Measurements from ENCODE around the gene LOXL1. TPM values are rescaled to one million over a fixed set of nuclear protein-coding genes. Genes with fewer than 3 reads are reported as not detected.
"Not testable (repeated sequence)": the region's sequence is repeated elsewhere in the genome, so short reads cannot be mapped to it uniquely, and the experiment has no call there.

Gene LOXL1
- total RNA-seq, 1 donor from 2014 or later = 31.9 TPM

DNA sequence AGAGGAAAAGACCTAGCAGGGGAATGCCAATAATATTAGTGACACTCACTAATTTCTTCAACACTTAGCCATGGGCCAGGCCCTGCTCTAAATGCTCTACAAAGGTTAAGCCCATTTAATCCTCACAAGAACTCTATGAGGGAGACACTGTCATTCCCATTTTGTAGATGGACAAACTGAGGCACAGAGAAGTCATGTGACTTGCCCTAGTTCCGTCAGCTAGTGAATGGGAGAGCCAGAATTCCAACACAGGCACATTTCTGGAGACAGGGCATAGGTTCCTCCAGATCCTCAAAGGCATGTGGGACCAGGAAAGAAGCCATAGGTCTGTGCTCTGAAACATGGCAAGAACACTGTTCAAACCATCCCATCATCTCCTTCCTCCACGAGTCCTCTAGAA lies 31.5 kb downstream of the LOXL1 start:
- no peak overlapping the region for H3K27ac ChIP-seq (replicated peaks)
- peaks cover 30% of the 10 kb centered on the region for H3K4me1 ChIP-seq
- TF ChIP-seq, protein P1, sequence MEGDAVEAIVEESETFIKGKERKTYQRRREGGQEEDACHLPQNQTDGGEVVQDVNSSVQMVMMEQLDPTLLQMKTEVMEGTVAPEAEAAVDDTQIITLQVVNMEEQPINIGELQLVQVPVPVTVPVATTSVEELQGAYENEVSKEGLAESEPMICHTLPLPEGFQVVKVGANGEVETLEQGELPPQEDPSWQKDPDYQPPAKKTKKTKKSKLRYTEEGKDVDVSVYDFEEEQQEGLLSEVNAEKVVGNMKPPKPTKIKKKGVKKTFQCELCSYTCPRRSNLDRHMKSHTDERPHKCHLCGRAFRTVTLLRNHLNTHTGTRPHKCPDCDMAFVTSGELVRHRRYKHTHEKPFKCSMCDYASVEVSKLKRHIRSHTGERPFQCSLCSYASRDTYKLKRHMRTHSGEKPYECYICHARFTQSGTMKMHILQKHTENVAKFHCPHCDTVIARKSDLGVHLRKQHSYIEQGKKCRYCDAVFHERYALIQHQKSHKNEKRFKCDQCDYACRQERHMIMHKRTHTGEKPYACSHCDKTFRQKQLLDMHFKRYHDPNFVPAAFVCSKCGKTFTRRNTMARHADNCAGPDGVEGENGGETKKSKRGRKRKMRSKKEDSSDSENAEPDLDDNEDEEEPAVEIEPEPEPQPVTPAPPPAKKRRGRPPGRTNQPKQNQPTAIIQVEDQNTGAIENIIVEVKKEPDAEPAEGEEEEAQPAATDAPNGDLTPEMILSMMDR (IDR thresholded peaks at IDR 0.05; ENCODE audit: borderline replicate concordance) = no peak
- DNase-seq = no peak
- H3K9me3 ChIP-seq (replicated peaks) = no peaks in the 10 kb centered on the region
- no peak overlapping the region for H3K4me3 ChIP-seq
- H3K27me3 ChIP-seq (ENCODE audit: low read depth) = no peaks in the 10 kb centered on the region
- no peaks in the 10 kb centered on the region for H3K36me3 ChIP-seq
- intact Hi-C loops (cut with micrococcal nuclease) = no loop called here

DNA sequence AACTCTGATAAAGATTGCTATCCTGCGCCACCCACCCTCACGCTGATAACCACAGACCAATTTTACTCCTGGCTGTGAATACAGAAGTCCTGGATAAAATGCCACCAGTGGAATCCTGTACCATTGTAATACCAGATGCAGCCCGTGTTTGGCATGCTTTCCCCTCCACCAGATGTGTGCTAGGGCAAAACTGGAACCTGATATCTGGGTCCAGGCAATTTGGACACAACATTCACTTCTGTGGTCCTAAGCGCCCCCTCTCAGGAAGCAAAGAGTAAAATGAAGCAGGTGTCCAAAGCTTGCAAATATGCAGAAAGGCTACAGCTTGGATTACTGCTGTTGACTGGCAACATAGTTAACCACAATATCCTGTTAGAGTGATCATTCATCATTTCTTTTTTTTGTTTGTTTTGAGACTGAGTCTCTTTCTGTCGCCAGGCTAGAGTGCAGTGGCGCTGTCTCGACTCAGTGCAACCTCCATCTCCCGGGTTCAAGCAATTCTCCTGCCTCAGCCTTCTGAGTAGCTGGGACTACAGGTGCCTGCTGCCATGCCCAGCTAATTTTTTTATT lies 32.8 kb downstream of the LOXL1 start:
- no peak overlapping the region for H3K4me3 ChIP-seq
- H3K27me3 ChIP-seq (ENCODE audit: low read depth) = no peaks in the 10 kb centered on the region
- H3K36me3 ChIP-seq = no peaks in the 10 kb centered on the region
- DNase-seq = no peak
- peaks cover 16% of the 10 kb centered on the region for H3K4me1 ChIP-seq
- no peak overlapping the region for H3K27ac ChIP-seq (replicated peaks)
- intact Hi-C loops (cut with micrococcal nuclease) = no loop called here
- no peaks in the 10 kb centered on the region for H3K9me3 ChIP-seq (replicated peaks)
- TF ChIP-seq, protein P1 (IDR thresholded peaks at IDR 0.05; ENCODE audit: borderline replicate concordance) = no peak

DNA sequence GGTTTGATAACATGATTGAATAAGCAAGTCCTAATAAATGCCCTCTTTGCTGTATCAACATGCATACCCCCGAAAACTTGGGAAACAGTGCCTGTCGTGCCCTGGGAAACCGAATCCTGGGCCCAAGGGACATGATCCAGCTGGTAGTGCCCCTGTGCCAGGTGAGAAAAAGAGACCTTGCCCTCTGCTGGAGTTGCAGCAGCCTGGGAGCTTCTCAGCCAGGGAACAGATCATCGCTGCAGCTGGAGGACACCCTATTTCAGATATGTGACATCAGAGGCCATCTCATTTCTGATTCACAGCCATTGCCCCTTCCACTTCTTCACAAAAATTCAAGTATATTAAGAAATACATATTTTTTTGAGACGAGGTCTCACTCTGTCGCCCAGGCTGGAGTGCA lies 33.5 kb downstream of the LOXL1 start:
- H3K4me3 ChIP-seq = no peak overlapping the region
- peaks cover 13% of the 10 kb centered on the region for H3K4me1 ChIP-seq
- intact Hi-C loops (cut with micrococcal nuclease) = no loop called here
- H3K9me3 ChIP-seq (replicated peaks) = no peaks in the 10 kb centered on the region
- H3K27ac ChIP-seq (replicated peaks) = no peak overlapping the region
- no peaks in the 10 kb centered on the region for H3K36me3 ChIP-seq
- TF ChIP-seq, protein P1 (IDR thresholded peaks at IDR 0.05; ENCODE audit: borderline replicate concordance) = no peak
- no peak for DNase-seq
- no peaks in the 10 kb centered on the region for H3K27me3 ChIP-seq (ENCODE audit: low read depth)

DNA sequence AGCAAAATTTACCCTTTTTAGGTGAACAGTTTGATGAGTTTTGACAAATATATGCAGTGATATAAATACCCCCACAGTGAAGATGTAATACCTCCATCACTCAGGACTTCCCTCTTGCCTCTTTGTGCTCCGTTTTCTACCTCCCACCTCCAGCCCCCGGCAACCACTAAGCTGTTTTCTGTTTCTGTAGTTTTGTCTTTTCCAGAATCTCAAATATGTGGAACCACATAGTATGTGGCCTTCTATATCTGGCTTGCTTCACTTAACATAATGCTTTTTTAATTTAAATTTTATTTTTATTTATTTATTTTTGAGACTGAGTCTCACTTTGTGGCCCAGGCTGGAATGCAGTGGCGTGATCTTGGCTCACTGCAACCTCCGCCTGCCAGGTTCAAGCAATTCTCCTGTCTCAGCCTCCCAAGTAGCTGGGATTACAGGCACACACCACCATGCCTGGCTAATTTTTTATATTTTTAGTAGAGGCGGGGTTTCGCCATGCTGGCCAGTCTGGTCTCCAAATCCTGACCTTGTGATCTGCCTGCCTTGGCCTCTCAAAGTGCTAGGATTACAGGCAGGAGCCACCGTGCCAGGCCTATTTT lies 34.3 kb downstream of the LOXL1 start:
- H3K36me3 ChIP-seq; H3K27ac ChIP-seq (replicated peaks); H3K27me3 ChIP-seq (ENCODE audit: low read depth); H3K4me3 ChIP-seq; H3K9me3 ChIP-seq (replicated peaks); intact Hi-C loops (cut with micrococcal nuclease); DNase-seq: not testable (repeated sequence)
- H3K4me1 ChIP-seq = peaks cover 18% of the 10 kb centered on the region

DNA sequence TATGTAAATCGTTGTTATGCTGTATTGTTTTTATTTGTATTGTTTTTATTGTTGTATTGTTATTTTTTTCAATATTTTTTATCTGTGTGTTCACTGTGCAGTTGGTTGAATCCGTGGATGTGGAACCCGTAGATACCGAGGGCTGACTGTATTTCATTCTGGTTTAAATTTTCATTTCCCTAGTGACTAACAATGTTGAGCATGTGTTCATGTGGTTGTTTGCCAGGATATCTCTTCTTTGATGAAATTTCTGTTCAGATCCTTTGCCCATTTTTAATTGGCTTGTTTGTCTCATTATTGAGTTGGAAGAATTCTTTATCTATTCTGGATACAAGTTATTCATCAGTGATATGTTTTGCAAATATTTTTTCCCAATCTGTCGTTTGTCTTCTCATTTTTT lies 36.2 kb downstream of the LOXL1 start:
- intact Hi-C loops (cut with micrococcal nuclease) = no loop called here
- DNase-seq = no peak
- TF ChIP-seq, protein P1 (IDR thresholded peaks at IDR 0.05; ENCODE audit: borderline replicate concordance) = no peak
- no peaks in the 10 kb centered on the region for H3K36me3 ChIP-seq
- no peak overlapping the region for H3K4me3 ChIP-seq
- peaks cover 5% of the 10 kb centered on the region for H3K4me1 ChIP-seq
- no peaks in the 10 kb centered on the region for H3K9me3 ChIP-seq (replicated peaks)
- H3K27me3 ChIP-seq (ENCODE audit: low read depth) = no peaks in the 10 kb centered on the region
- no peak overlapping the region for H3K27ac ChIP-seq (replicated peaks)

DNA sequence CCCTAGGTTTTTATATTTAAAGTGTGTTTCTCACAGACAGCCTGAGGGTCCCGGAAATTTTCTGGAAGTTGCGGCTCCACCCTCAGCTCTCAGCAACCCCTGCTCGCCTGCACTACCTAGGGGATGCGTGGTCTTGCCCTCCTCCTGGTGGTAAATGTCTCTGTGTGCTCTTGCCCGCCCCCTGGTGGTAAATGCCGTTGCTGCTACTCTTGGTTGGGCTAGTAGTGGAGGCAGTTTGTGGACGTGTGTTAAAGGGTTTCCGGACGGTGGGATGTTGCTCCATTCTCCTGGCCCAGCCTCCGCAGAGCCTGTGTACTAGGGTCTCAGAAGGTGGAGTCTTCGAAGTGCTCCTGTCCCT lies 38.5 kb downstream of the LOXL1 start:
- Histone ChIP-seq H3K4me3 (no peak overlapping the region), H3K9me3 (replicated peaks) (no peaks in the 10 kb centered on the region), H3K27me3 (ENCODE audit: low read depth) (no peaks in the 10 kb centered on the region), H3K4me1 (peaks cover 5% of the 10 kb centered on the region), H3K36me3 (no peaks in the 10 kb centered on the region), H3K27ac (replicated peaks) (no peak overlapping the region)
- DNase-seq = peak; percentile 84
- intact Hi-C loops (cut with micrococcal nuclease) = no loop called here
- TF ChIP-seq, protein P1 (IDR thresholded peaks at IDR 0.05; ENCODE audit: borderline replicate concordance) = peak; percentile 93

Data from left ventricle myocardium inferior (tissue), 1 donor.